Muscle of arm (tissue), 12 donors: ENCODE data around the gene HOXB8. TPM values are rescaled to one million over a fixed set of nuclear protein-coding genes. Genes with fewer than 3 reads are reported as not detected.

ENCODE experiments used
- DNase-seq: peaks from one replicate; pipeline ENCODE4 v3.0.0-alpha.2; 2013
- polyA plus RNA-seq, 12 donors: library from polyadenylated mRNA; unstranded; fragments of 120-200 nt; gene quantifications; one replicate each; pipeline ENCODE4 v1.2.1, GENCODE V29; 2013; ENCODE audit not compliant: insufficient read length in 12 of 12

The HOXB8 gene
- polyA plus RNA-seq, 12 donors, result 0.07 to 1.9 (median 0.27) TPM; not detected in 3

- DNase-seq, result no peak
Observed at GRCh38 chr17:48611681-48612455, 3.2 kb downstream of the HOXB8 start.

GRCh38 chr17:48611213-48611612, 3.9 kb downstream of the HOXB8 start:
- no peak for DNase-seq

GRCh38 chr17:48610282-48611211, 4.5 kb downstream of the HOXB8 start, which contains the start of gene HOXB7:
TSS of gene HOXB7 (minus strand) at chr17:48611017. CDS start at chr17:48610918, 99 bp downstream.
- peak; percentile 49 for DNase-seq

- no peak for DNase-seq
Observed at GRCh38 chr17:48609759-48610281, 5.3 kb downstream of the HOXB8 start.

GRCh38 chr17:48609033-48609432, 6.1 kb downstream of the HOXB8 start:
- DNase-seq, result no peak

GRCh38 chr17:48608494-48608834, 6.6 kb downstream of the HOXB8 start:
- DNase-seq, result no peak

- no peak for DNase-seq
Observed at GRCh38 chr17:48606892-48607614, 8.0 kb downstream of the HOXB8 start.

GRCh38 chr17:48605991-48606891, 8.9 kb downstream of the HOXB8 start:
- DNase-seq, result no peak

- no peak for DNase-seq
Observed at GRCh38 chr17:48605409-48605919, 9.6 kb downstream of the HOXB8 start.

GRCh38 chr17:48604770-48605329, 10.2 kb downstream of the HOXB8 start, which contains the start of gene HOXB6:
TSS of gene HOXB6 (minus strand) at chr17:48604986. CDS start at chr17:48598150, 6,836 bp downstream.
- DNase-seq, result no peak

- DNase-seq, result no peak
Observed at GRCh38 chr17:48603959-48604769, 10.9 kb downstream of the HOXB8 start.

- no peak for DNase-seq
Observed at GRCh38 chr17:48601539-48602425, 13.3 kb downstream of the HOXB8 start.

GRCh38 chr17:48601207-48601538, 13.9 kb downstream of the HOXB8 start:
- no peak for DNase-seq

- no peak for DNase-seq
Observed at GRCh38 chr17:48600244-48601098, 14.6 kb downstream of the HOXB8 start.

- DNase-seq, result no peak
Observed at GRCh38 chr17:48599354-48599753, 15.7 kb downstream of the HOXB8 start.

- no peak for DNase-seq
Observed at GRCh38 chr17:48598736-48599135, 16.4 kb downstream of the HOXB8 start.
